ES-I3 (cell line): ENCODE data around the gene MICU1.
"Not testable (repeated sequence)": the region's sequence is repeated elsewhere in the genome, so short reads cannot be mapped to it uniquely, and the experiment has no call there.

ENCODE experiments used
- H3K36me3 ChIP-seq: 2 replicates; pipeline ENCODE4 v1.6.1; 2013; ENCODE audit warnings: mild to moderate bottlenecking, low read length, control low read depth, moderate library complexity; ENCODE audit not compliant: insufficient read depth
- H3K4me1 ChIP-seq: 2 replicates; pipeline ENCODE4 v1.6.1; 2013; ENCODE audit warnings: mild to moderate bottlenecking, control low read depth, low read length; ENCODE audit not compliant: insufficient read depth
- H3K9ac ChIP-seq: 2 replicates; pipeline ENCODE4 v1.6.1; 2013; ENCODE audit warnings: low read depth, mild to moderate bottlenecking, low read length, moderate library complexity
- H3K9me3 ChIP-seq: 2 replicates; pipeline ENCODE4 v1.6.1; 2013; ENCODE audit warnings: mild to moderate bottlenecking, low read length, moderate library complexity; ENCODE audit not compliant: control insufficient read depth, insufficient read depth

The MICU1 gene, protein sequence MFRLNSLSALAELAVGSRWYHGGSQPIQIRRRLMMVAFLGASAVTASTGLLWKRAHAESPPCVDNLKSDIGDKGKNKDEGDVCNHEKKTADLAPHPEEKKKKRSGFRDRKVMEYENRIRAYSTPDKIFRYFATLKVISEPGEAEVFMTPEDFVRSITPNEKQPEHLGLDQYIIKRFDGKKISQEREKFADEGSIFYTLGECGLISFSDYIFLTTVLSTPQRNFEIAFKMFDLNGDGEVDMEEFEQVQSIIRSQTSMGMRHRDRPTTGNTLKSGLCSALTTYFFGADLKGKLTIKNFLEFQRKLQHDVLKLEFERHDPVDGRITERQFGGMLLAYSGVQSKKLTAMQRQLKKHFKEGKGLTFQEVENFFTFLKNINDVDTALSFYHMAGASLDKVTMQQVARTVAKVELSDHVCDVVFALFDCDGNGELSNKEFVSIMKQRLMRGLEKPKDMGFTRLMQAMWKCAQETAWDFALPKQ

DNA sequence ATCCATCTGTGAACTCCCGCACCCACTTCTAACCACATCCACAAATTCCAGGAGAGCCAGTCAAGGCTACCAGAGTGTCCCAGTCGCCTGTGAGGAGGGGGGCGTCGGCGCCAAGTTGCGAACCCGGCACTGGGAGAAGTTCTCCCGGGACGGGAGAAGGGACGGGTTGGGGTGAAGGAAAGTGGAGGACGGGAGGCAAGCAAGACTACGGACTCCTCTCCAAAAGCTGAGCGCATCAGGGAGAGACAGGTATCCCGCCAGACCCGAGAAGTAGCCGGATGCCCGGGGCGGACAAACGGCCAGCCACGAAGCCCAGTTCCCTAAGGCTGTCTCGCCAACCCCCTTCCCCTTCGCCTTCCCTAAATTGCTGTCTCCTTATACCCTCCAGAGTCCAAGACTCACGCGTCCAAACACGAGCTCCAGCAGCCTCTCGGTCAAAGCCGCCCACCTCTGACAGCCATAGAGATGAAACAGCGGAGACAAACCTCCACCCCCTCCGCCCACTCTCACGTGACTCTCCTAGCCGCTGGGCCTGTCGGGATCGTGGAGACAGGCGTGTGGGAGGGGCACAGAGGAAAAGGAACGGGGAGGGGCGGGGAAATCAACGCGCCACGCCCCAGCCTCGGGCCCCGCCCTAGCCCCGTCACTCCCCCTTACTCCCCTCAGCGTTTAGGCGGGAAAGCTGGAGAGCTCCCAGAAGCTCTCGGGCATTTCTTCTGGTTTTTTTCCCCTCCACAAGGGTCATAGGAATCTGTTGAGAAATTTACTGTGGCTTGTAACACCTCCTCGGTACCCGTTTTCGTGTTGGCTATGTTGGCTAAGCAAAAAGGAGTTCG, at the start of gene MICU1:
TSS of gene MICU1 (minus strand) at position 472 of the 836 bp plus-strand sequence. CDS start 59,286 bp downstream, outside the sequence.
- peaks cover 5% of the 10 kb centered on the region; the same call in 1 of the 2 replicates for H3K4me1 ChIP-seq

DNA sequence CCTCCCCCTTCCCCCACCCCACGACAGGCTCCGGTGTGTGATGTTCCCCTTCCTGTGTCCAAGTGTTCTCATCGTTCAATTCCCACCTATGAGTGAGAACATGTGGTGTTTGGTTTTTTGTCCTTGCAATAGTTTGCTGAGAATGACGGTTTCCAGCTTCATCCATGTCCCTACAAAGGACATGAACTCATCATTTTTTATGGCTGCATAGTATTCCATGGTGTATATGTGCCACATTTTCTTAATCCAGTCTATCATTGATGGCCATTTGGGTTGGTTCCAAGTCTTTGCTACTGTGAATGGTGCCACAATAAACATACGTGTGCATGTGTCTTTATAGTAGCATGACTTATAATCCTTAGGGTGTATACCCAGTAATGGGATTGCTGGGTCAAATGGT, 48.3 kb upstream of the MICU1 start:
- not testable (repeated sequence) for H3K36me3 ChIP-seq, H3K4me1 ChIP-seq, H3K9ac ChIP-seq, H3K9me3 ChIP-seq

More for the DNA sequence above, at the start of gene MICU1:
- H3K9ac ChIP-seq = peak within 1 kb of the TSS; percentile 82
- H3K36me3 ChIP-seq = no peaks in the 10 kb centered on the region
- no peaks in the 10 kb centered on the region for H3K9me3 ChIP-seq

DNA sequence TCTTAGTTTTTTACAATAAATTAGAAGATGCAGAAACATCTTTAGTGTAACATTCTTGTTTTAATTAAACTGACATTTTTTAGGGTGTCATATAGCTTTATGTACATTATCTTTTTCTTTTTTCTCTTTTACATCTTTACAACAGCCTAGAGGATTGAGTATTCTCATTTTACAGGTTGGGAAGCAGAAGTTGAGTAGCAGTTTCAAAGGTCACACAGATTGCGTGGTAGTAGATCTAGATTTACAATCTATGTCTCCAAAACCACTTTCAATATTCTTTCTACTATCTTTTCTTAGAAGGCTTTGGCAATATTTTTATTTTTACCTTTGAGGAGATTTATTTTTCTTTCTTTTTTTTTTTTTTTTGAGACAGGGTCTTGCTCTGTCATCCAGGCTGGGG, 47.4 kb upstream of the MICU1 start:
- Histone ChIP-seq H3K9me3 (no peaks in the 10 kb centered on the region), H3K36me3 (no peaks in the 10 kb centered on the region), H3K9ac (no peak overlapping the region), H3K4me1 (no peaks in the 10 kb centered on the region)

DNA sequence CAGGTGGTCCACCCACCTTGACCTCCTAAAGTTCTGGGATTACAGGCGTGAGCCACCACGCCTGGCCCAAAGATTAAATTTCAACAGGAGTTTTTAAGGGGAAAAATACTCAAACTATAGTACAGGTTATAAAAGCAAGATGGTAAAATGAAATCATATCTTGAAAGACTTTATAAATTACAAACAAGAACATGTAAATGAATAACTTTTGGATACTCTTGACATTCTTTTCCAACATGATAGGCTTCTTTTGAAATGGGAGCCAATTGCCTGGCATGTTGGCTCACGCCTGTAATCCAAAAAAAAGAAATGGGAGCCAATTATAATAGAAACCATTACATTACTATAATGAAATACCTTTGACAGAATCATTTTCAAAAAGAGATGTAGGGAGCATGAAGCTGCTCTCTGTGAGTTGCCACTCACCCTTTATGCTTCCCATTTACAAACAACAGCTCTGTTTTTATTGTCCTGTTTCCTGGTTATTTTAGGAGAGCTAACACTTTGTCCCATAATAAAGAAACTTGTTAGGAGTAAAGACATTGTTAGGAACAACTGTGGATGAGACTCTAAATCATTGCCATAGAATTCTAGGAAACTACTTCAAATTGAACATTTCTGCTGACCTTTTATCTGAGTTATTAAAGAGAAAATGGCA, 41.5 kb upstream of the MICU1 start:
- Histone ChIP-seq H3K4me1 (no peaks in the 10 kb centered on the region), H3K36me3 (no peaks in the 10 kb centered on the region), H3K9me3 (no peaks in the 10 kb centered on the region), H3K9ac (no peak overlapping the region)

DNA sequence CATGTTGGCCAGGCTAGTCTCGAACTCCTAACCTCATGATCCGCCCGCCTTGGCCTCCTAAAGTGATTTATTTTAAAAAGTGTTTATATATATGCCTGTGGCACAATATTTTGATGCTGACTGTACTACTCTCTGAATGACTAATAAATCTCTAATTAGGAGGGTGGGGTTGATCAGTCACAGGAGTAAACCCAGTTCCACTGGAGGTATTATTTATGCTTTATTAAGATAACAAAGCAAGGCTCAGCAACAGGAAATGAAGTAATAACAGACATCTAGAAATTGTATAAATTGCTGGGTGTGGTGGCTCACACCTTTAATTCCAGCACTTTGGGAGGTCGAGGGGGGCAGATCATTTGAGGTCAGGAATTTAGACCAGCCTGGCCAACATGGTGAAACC, 40.0 kb upstream of the MICU1 start:
- no peaks in the 10 kb centered on the region for H3K36me3 ChIP-seq
- H3K9ac ChIP-seq = no peak overlapping the region
- H3K9me3 ChIP-seq = no peaks in the 10 kb centered on the region
- no peaks in the 10 kb centered on the region for H3K4me1 ChIP-seq

DNA sequence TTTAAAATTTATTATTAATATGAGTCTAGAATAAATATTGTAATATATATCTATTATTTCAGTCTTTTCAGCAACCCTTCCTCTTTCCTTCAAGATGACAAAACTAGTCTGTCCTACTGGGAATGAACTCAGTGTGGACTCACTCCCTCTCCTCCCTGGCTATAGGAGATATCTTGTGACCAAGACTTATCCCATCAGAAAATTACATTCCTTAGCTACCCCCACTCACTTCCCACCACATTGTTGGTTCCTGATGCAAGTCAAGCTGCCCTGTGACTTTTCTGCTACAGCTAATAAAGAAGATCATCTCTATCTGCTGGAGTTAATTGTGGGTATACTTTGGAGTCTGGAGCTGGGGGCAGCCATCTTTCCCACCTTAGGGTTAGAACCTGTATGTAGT, 38.1 kb upstream of the MICU1 start:
- no peaks in the 10 kb centered on the region for H3K36me3 ChIP-seq
- H3K4me1 ChIP-seq = peaks cover 5% of the 10 kb centered on the region
- H3K9me3 ChIP-seq = no peaks in the 10 kb centered on the region
- H3K9ac ChIP-seq = no peak overlapping the region

DNA sequence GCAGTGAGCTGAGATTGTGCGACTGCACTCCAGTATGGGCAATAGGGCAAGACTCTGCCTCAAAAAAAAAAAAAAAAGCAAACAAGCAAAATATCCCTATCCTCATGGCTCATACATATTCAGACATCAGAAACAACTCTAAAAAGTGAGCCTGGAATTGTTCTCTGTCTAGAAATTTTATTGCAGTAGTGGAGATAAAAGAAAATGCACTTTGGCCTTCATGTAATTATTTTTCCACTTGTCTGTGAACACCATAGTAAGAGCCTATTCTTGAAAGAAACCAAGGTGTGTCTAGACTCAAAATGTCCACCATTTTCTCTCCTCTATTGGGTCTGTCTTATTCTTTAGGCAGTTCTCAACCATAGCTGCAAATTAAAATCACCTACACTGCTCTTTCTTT, 35.6 kb upstream of the MICU1 start:
- H3K9me3 ChIP-seq = no peaks in the 10 kb centered on the region
- H3K36me3 ChIP-seq = no peaks in the 10 kb centered on the region
- H3K9ac ChIP-seq = no peak overlapping the region
- peaks cover 10% of the 10 kb centered on the region for H3K4me1 ChIP-seq

DNA sequence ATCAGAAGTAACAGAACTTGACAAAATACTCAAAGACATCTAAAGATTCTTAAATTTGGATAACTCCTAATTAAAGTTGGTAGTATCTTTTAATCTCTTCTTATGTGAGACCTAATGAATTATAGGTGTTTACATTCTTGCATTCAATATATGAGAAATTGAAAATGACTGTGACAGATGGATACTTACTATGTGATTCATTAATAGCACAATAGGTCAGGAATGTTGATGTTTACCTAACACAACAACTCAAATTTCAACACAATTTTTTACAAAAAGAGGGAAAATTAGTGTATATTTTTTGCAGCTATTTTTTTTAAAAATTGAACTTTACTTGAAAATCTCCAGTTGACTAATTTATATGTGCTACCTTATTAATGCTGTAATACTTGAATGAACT, 34.3 kb upstream of the MICU1 start:
- H3K9me3 ChIP-seq = no peaks in the 10 kb centered on the region
- no peaks in the 10 kb centered on the region for H3K36me3 ChIP-seq
- peaks cover 10% of the 10 kb centered on the region for H3K4me1 ChIP-seq
- no peak overlapping the region for H3K9ac ChIP-seq

DNA sequence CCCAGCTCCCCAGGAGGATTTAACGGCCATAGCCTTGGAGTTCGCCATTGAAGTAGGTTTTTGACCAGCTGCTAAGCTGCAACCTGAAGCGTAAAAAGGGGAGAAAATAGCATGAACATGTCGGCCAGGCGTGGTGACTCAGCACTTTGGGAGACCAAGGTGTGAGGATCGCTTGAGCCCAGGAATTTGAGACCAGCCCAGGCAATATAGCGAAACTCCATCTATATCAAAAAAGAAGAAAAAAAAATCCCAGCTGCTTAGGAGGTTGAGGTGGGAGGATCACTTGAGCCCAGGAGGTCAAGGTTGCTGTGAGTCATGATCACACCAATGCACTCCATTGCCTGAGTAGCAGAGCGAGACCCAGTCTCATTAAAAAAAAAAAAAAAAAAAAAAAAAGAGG, 33.8 kb upstream of the MICU1 start:
- Histone ChIP-seq H3K4me1 (peaks cover 10% of the 10 kb centered on the region), H3K36me3 (no peaks in the 10 kb centered on the region), H3K9ac (no peak overlapping the region), H3K9me3 (no peaks in the 10 kb centered on the region)

DNA sequence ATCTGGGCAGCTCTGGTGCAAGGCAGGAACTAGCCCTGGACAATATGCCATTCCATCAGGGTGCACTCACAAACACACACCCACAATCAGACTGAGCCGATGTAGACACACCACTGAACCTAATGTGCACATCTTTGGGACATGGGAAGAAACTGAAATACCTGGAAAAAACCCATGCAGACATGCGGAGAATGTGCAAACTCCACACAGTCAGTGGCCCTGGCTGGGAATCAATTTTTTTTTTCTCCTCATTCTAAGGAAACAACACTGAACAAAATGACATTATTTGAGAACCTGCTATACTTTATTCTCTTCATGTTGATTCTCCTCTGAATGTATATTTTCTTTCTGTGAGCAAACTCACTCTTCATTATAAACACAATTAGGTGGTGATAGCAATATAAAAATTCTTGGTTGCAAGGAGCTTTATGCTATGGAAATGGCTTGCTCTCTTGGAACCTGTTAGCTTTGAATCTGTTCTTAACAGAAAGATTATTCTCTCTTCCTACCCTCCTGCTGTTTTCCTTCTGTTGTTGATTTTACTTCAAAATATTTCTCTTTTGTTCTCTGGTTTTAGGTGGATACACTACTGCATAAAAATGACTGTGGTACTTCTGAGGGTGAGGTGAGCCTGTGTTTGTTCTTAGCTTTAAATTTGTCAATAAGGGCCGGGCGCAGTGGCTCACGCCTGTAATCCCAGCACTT, 33.0 kb upstream of the MICU1 start:
- no peaks in the 10 kb centered on the region for H3K36me3 ChIP-seq
- no peak overlapping the region for H3K9ac ChIP-seq
- peaks cover 10% of the 10 kb centered on the region for H3K4me1 ChIP-seq
- H3K9me3 ChIP-seq = no peaks in the 10 kb centered on the region

DNA sequence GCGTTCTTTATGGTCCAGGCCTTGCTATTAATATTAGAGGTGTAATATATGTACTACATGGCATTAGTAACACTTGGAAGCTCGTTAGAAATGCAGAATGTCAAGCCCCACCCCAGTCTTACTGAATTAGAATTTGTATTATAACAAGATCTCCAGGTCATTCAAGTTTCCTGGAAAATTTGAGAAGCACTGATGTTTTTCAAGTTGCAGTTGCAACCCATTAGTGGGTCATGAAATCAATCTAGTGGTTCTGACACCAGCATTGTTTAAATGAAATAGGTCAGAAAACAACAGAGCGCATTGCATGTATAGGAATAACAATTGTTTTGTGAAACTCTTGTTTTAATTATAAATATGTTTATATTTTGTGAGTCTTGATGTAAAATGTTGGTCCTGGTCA, 28.8 kb upstream of the MICU1 start:
- H3K4me1 ChIP-seq = peaks cover 9% of the 10 kb centered on the region
- H3K36me3 ChIP-seq = no peaks in the 10 kb centered on the region
- no peaks in the 10 kb centered on the region for H3K9me3 ChIP-seq
- no peak overlapping the region for H3K9ac ChIP-seq

DNA sequence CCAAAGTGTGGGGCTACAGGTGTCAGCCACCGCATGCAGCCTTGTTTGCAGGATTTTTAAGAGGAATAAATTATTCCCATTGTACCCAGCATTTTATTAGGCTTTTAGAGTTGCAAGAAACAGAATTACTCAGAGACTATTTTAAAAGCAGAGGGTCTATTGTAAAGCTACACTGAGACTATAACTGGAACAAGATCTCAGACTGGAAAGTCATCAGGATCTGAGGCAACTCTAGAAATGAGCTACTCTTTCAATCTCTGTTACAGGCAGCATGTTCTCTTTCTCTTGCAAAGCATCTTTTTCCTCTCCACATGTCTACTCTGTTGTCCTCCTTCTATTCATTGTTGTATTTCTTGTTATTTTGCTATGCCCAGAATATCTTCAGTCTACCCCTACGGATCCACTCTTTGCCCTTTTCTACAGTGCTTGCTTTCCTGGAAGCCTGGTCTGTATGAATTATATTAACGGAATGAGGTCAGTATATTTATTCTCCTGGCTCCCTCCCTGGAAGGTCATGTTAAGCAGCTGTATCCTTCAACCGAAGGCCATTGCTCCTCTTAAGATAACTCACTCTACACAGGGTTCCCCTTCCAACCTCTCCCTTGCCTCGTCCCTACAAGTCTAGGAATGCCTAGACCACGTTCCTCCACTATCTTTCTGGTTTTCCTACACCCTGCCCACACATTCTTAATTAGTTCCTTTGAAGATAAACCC, 27.7 kb upstream of the MICU1 start:
- H3K4me1 ChIP-seq = peaks cover under 1% of the 10 kb centered on the region; the same call in 1 of the 2 replicates
- H3K9me3 ChIP-seq = no peaks in the 10 kb centered on the region
- H3K9ac ChIP-seq = no peak overlapping the region

DNA sequence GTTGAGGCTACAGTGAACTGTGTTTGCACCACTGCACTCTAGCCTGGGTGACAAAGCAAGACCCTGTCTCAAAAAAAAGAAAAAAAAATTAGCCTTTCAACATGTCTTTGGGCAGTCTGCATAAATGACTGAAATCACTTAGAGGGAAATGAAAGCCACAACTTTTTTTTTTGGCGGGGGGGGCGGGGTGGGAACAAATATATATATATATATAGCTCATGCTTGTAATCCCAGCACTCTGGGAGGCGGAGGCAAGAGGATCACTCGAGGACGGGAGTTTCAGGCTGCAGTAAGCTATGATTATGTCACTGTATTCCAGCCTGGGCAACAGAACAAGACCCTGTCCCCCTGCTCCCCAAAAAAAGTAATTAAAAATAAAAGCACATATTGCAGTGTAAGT, 23.4 kb upstream of the MICU1 start:
- Histone ChIP-seq H3K36me3 (no peaks in the 10 kb centered on the region), H3K9ac (no peak overlapping the region), H3K4me1 (no peaks in the 10 kb centered on the region), H3K9me3 (no peaks in the 10 kb centered on the region)

More for the DNA sequence above, 27.7 kb upstream of the MICU1 start:
- no peaks in the 10 kb centered on the region for H3K36me3 ChIP-seq
